BLaER1 treated with 17β-estradiol and CSF1 and Interleukin-3, amounts not matched to agents 10 nM and 100 nM (cell line): ENCODE measurements around the gene HOXB5.

Experiments
- H3K27ac ChIP-seq, 11 experiments: shearing (Covaris generic); formaldehyde crosslinking; 2 replicates each; pipeline ENCODE4 v1.8.1; 2022
- H3K27me3 ChIP-seq, 11 experiments: shearing (Covaris generic); formaldehyde crosslinking; 2 replicates each; pipeline ENCODE4 v1.8.1; 2022
- H3K36me3 ChIP-seq, 11 experiments: shearing (Covaris generic); formaldehyde crosslinking; 2 replicates each; pipeline ENCODE4 v1.8.1; 2022
- H3K4me1 ChIP-seq, 10 experiments: shearing (Covaris generic); formaldehyde crosslinking; 2 replicates each; pipeline ENCODE4 v1.8.1; 2022
- H3K4me2 ChIP-seq, 11 experiments: shearing (Covaris generic); formaldehyde crosslinking; 2 replicates each; pipeline ENCODE4 v1.8.1; 2022
- H3K4me3 ChIP-seq, 10 experiments: shearing (Covaris generic); formaldehyde crosslinking; 2 replicates each; pipeline ENCODE4 v1.8.1; 2022
- H3K9ac ChIP-seq, 11 experiments: shearing (Covaris generic); formaldehyde crosslinking; 2 replicates each; pipeline ENCODE4 v1.8.1; 2022
- H3K9me3 ChIP-seq, 11 experiments: shearing (Covaris generic); formaldehyde crosslinking; replicated peaks in 1 of 11; 2 replicates each; pipeline ENCODE4 v1.8.1; 2022
- H4K20me1 ChIP-seq, 11 experiments: shearing (Covaris generic); formaldehyde crosslinking; 2 replicates each; pipeline ENCODE4 v1.8.1; 2022
- Cebpa-rat ChIP-seq, 11 experiments: shearing (Covaris generic); IDR thresholded peaks; 2 replicates each; pipeline ENCODE4 v1.8.1; 2022

HOXB5 gene

DNA sequence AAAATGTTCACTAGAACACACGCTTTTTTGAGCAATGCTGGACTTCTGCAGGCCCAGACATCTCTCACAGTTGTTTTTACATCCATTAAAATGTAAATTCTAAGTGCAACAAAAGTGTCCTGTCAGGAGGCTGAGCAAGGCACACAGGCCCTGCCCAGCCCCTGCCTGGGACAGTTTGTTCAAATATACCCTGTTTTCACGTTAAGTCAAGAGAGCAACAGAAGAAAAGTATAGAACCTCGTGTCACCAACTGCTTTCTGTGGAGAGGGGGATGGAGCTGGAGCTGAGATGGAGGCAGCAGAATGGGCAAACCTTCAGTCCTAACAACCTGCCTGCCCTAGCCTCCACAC, 44.3 kb downstream of the HOXB5 start:
- H4K20me1 ChIP-seq: peaks cover 0 to 71% (median 43%) of the 10 kb centered on the region in 11 experiments; a peak in 17 of 22 replicates
- no peak overlapping the region for H3K4me3 ChIP-seq
- H3K9me3 ChIP-seq: no peaks in the 10 kb centered on the region
- no peak overlapping the region for H3K9ac ChIP-seq
- H3K4me1 ChIP-seq: no peaks in the 10 kb centered on the region; a peak in 1 of 20 replicates
- H3K4me2 ChIP-seq: no peak overlapping the region
- H3K27ac ChIP-seq: no peak overlapping the region
- peaks cover 92 to 100% (median 97%) of the 10 kb centered on the region in 11 experiments for H3K27me3 ChIP-seq
- no peaks in the 10 kb centered on the region for H3K36me3 ChIP-seq
- no peak for TF ChIP-seq Cebpa-rat (IDR thresholded peaks at IDR 0.05)

DNA sequence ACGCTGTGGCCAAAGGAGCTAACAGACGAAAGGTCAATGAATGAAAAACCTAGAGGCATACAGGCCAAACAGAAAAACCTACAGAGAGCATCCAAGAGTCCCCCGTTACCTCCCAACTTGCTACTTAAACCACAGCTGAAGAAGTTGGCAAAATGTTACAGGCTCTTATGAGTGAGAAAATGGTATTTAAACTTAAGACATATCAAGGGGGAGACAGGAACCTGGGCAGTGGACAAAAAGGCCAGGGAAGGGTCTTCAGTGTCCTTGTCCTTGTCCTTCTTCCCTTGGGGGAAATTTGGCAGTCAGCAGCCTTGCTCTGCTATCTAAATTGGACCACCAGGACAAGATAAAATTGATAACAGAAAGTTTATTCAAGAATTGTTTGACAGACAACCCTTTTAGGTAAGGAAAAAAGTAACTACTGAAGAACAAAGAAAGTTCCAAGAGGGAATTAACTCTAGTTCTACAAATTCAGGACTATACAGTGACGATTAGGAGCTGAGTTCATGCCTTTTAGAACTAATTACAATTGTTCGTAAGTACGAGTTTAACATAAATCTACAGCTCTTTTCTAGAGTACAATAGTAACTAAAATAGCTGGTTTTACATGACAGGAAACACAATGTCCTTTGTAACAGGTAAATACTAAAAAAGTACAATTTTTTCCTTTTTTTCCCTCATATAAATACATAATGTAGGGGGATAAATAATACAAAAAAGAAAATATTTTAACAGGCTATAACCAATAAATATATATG, 44.9 kb downstream of the HOXB5 start:
- H4K20me1 ChIP-seq: peaks cover 0 to 71% (median 45%) of the 10 kb centered on the region in 11 experiments; a peak in 16 of 22 replicates
- H3K4me1 ChIP-seq: no peaks in the 10 kb centered on the region; a peak in 1 of 20 replicates
- no peaks in the 10 kb centered on the region for H3K9me3 ChIP-seq
- peaks cover 92 to 100% (median 97%) of the 10 kb centered on the region in 11 experiments for H3K27me3 ChIP-seq
- no peak overlapping the region for H3K27ac ChIP-seq
- no peak overlapping the region for H3K4me2 ChIP-seq
- no peak overlapping the region for H3K4me3 ChIP-seq
- H3K36me3 ChIP-seq: no peaks in the 10 kb centered on the region
- no peak for TF ChIP-seq Cebpa-rat (IDR thresholded peaks at IDR 0.05)
- no peak overlapping the region for H3K9ac ChIP-seq

DNA sequence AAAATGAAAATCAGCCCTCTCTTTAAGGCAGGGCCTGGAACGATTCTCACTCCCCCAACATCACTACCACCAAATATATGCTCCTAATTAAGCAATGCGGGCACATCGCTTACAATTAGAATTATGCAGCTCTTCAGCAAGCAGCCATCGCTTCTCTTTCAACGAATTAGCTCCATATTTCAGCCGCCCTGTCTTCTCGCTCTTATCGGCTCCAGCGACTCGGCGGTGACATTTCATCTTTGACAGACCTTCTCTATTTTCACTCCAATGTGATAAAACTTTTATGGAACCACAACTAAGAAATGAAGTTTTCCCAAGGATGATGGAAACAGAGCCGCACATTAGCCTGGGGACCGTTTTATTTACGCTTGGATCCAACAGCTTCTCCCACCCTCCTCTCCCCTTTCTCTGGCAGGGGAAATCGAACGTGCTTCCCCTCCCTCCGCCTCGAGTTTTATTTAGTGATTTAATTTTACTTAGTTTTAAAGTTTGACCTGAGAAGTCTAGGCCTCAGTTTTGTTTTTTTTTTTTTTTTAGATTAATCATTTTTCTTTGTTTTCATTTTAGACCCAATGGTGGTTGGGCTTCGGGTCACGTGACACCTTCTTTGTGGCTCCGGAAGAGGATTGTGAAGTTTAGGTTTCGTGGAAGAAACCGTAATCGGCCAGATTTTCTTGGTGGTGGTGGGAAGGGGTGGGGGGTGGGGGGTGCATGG, 45.6 kb downstream of the HOXB5 start:
- peaks cover 92 to 100% (median 97%) of the 10 kb centered on the region in 11 experiments for H3K27me3 ChIP-seq
- no peaks in the 10 kb centered on the region for H3K36me3 ChIP-seq
- H4K20me1 ChIP-seq: peaks cover 0 to 74% (median 46%) of the 10 kb centered on the region in 11 experiments; a peak in 18 of 22 replicates
- peaks cover 0 to 6% (median 0%) of the 10 kb centered on the region in 10 experiments; a peak in 4 of 20 replicates for H3K4me1 ChIP-seq
- no peak overlapping the region for H3K9ac ChIP-seq
- H3K4me2 ChIP-seq: no peak overlapping the region
- no peak overlapping the region for H3K4me3 ChIP-seq
- H3K27ac ChIP-seq: no peak overlapping the region
- no peak for TF ChIP-seq Cebpa-rat (IDR thresholded peaks at IDR 0.05)
- no peaks in the 10 kb centered on the region; a peak in 1 of 22 replicates for H3K9me3 ChIP-seq

DNA sequence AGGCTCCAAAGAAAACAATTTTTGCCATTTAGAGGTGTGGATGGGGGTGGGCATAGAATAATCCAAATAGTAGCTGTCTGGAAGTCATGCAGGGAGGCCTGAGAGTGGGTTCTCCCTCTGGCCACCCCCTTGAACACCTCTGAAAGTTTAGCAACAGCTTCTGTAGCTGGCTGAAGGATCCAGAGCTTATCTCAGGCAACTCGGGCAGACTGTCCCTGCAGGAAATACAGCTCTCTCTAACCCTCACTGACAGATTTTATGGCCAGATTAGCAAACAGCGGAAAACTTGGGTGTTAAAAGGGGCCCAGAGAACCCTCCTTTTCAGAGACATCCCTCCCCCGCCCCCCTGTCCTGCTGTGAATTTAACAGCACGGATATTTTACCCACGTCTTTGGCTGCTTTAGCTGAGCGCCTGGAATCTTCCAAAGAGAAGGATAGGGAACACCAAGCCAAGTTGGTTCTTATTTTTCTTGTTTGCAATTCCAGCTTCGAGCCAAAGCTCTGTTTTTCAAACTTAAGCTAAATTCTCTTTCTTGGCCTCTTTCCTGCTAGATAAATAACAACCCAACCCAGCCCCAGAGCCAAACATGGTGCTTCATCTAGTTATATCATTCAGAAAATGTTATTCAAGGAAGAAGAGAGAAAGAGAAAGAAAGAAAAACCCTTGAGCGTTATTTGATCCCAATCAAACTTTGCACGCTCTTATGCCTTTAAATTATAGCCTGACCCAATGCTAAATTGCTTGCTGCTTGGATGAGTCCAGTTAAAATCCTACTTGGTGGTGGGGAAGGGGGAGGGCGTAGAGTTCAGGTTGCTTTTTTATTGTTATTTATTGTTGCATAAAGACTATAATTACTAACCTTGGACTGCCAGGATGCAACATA, 46.4 kb downstream of the HOXB5 start:
- H3K27ac ChIP-seq: no peak overlapping the region
- no peak overlapping the region for H3K4me2 ChIP-seq
- H3K36me3 ChIP-seq: no peaks in the 10 kb centered on the region
- no peak for TF ChIP-seq Cebpa-rat (IDR thresholded peaks at IDR 0.05)
- peaks cover 0 to 4% (median 2%) of the 10 kb centered on the region in 11 experiments; a peak in 9 of 22 replicates for H3K9me3 ChIP-seq
- H3K9ac ChIP-seq: no peak overlapping the region
- H3K27me3 ChIP-seq: peaks cover 94 to 100% (median 97%) of the 10 kb centered on the region in 11 experiments
- H3K4me3 ChIP-seq: no peak overlapping the region
- peaks cover 0 to 8% (median 0%) of the 10 kb centered on the region in 10 experiments; a peak in 4 of 20 replicates for H3K4me1 ChIP-seq
- peaks cover 0 to 78% (median 50%) of the 10 kb centered on the region in 11 experiments; a peak in 18 of 22 replicates for H4K20me1 ChIP-seq

DNA sequence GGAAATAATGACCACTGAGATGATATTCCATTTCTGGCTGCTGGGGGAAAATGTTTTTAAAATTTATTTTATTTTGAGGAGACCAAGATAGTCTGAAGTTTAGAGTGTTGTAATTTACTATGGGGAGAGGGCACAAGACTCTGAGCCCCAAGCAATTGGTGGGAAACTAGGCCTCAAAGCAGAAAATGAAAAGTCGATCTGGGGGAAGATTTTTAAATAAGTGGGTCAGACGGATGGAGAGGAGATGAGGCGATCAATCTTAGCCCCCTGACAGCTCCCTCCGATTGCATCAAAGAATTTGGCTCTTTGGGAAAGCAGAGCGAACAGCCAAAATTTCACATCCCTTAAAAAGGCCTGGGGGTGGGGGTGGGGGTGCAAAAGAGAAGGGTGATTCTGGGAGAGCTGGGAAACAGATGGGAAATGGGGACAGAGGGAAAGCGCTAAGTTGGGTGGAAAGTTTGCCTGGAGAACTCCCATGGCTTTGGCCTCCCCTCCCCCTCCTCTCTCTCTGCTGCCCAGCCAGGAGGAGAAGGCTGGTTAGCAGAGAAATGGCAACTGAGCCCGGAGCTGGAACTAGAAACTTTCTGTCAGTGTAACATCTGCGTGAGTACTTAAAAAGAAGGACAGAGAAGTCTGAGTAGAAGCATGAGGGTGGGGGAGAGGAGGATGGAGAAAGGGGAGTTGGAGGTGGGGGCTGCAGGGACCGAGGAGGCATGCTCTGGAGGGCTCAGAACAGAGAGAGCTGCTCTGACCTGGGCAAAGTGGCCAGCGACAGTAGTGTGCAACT, 47.2 kb downstream of the HOXB5 start:
- Histone ChIP-seq H4K20me1 (peaks cover 0 to 86% (median 58%) of the 10 kb centered on the region in 11 experiments; a peak in 18 of 22 replicates), H3K27ac (no peak overlapping the region), H3K9ac (no peak overlapping the region), H3K4me2 (no peak overlapping the region), H3K4me1 (peaks cover 0 to 8% (median 0%) of the 10 kb centered on the region in 10 experiments; a peak in 4 of 20 replicates), H3K36me3 (no peaks in the 10 kb centered on the region), H3K27me3 (peaks cover 95 to 100% (median 97%) of the 10 kb centered on the region in 11 experiments), H3K9me3 (peaks cover 0 to 12% (median 9%) of the 10 kb centered on the region in 11 experiments; a peak in 10 of 22 replicates), H3K4me3 (no peak overlapping the region)
- no peak for TF ChIP-seq Cebpa-rat (IDR thresholded peaks at IDR 0.05)

DNA sequence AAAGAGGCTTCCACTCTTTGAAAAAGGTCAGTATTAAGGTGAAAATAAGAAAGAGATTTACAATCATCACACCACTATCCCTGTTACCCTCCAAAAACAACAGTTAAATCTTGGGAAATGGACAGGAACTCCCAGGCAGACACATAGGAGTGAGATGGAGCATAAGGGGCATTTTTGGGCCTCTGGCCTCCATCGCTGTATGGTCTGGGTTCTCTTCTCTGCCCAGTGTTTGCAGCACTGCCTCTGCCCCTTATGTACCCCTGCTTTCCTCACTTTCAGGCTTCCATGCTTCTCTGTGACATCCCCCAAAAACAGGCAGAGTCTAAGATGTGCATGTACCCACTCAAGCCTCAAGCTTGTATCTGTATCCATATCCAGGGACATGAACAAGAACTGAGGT, 48.0 kb downstream of the HOXB5 start:
- no peak for TF ChIP-seq Cebpa-rat (IDR thresholded peaks at IDR 0.05)
- no peak overlapping the region for H3K4me3 ChIP-seq
- no peaks in the 10 kb centered on the region for H3K36me3 ChIP-seq
- H3K4me2 ChIP-seq: no peak overlapping the region
- H3K27ac ChIP-seq: no peak overlapping the region
- peaks cover 100% of the 10 kb centered on the region in 11 experiments for H3K27me3 ChIP-seq
- peaks cover 0 to 12% (median 9%) of the 10 kb centered on the region in 11 experiments; a peak in 10 of 22 replicates for H3K9me3 ChIP-seq
- H3K4me1 ChIP-seq: peaks cover 0 to 8% (median 0%) of the 10 kb centered on the region in 10 experiments; a peak in 4 of 20 replicates
- no peak overlapping the region for H3K9ac ChIP-seq
- H4K20me1 ChIP-seq: peaks cover 0 to 89% (median 61%) of the 10 kb centered on the region in 11 experiments; a peak in 18 of 22 replicates

DNA sequence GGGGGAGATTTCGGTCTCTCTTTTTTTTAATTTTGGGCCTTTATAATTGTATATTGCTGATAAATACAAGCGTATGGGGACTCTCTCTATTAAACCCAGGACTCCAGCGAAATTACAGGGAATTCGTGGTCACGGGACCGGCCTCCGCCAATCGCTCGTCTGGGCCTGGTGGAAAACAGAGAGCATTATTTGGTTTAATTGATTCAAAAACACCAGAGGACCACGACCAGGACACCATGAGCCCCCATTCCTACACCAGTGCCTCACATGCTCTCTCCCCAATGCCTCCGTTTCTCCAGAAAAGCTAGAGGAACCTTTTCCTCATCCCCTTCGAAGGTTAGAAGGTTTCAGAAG, 48.6 kb downstream of the HOXB5 start, which contains the start of gene HOXB2:
Gene HOXB2, minus strand, starts transcription at position 88 of the 354 bp plus-strand sequence. CDS start 198 bp downstream, outside the sequence.
- H3K27me3 ChIP-seq: peaks cover 100% of the 10 kb centered on the region in 11 experiments
- H3K4me3 ChIP-seq: peak within 1 kb of the TSS in 1 of 10 experiments; percentile 23; a peak in 1 of 20 replicates
- H4K20me1 ChIP-seq: peaks cover 0 to 84% (median 55%) of the 10 kb centered on the region in 11 experiments; a peak in 18 of 22 replicates
- no peak within 1 kb of the TSS for H3K9ac ChIP-seq
- peaks cover 0 to 8% (median 0%) of the 10 kb centered on the region in 10 experiments; a peak in 4 of 20 replicates for H3K4me1 ChIP-seq
- peaks cover 0 to 12% (median 9%) of the 10 kb centered on the region in 11 experiments; a peak in 10 of 22 replicates for H3K9me3 ChIP-seq
- no peak within 1 kb of the TSS for H3K27ac ChIP-seq
- H3K36me3 ChIP-seq: no peaks in the 10 kb centered on the region
- TF ChIP-seq Cebpa-rat (IDR thresholded peaks at IDR 0.05): no peak
- H3K4me2 ChIP-seq: peak within 1 kb of the TSS in 2 of 11 experiments; percentile 44 to 56; a peak in 4 of 22 replicates
